Measurements from ENCODE around the gene CREB3L1. TPM values are rescaled to one million over a fixed set of nuclear protein-coding genes. Genes with fewer than 3 reads are reported as not detected.

The CREB3L1 gene
- total RNA-seq, 1 experiment from 2014 or later, result 1.1 TPM

DNA sequence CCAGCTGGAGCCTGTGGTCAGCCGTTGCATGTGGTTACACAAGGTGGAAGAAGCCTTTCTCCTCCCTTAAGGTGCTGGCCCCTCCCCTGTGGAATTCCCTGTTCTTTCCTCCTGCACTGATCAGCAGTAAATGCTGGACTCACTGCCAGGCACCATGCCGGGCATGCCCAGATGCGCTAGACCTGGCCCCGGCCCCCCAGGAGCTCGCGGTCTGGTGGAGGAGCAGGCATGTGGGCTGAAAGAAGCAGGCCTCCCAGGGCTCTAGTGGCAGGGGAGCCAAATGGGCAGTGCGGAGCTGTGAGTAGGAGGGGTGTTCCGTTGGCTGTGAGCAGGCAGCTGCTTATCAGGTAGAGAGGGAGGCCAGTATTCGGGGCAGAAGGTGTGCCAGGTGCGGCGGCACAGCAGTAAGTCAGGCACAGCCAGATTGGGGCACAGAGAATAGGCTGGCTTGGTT is 80.0 kb downstream of the CREB3L1 start:
- Histone ChIP-seq H3K27me3 (ENCODE audit: low read length) (no peaks in the 10 kb centered on the region), H3K79me2 (ENCODE audit: low read length) (peaks cover 49% of the 10 kb centered on the region), H3K4me3 (ENCODE audit: low read length) (no peak overlapping the region), H4K20me1 (ENCODE audit: low read length) (no peaks in the 10 kb centered on the region), H3K36me3 (ENCODE audit: low read depth, low read length) (no peaks in the 10 kb centered on the region), H3K27ac (ENCODE audit: low read length) (no peak overlapping the region), H3K9me2 (replicated peaks; ENCODE audit: low read length) (no peaks in the 10 kb centered on the region), H3K9ac (ENCODE audit: low read length) (no peak overlapping the region), H3F3A (ENCODE audit: low read length, unreplicated experiment) (no peaks in the 10 kb centered on the region), H3K4me2 (ENCODE audit: low read length) (no peak overlapping the region), H2AFZ (ENCODE audit: low read length) (no peak overlapping the region), H3K9me3 (ENCODE audit: low read length) (no peaks in the 10 kb centered on the region), H3K4me1 (ENCODE audit: insufficient read depth, low read length) (peaks cover 6% of the 10 kb centered on the region)
- ChIA-PET CTCF (no interaction called here), POLR2A (ENCODE audit: unreplicated experiment) (no interaction called here)
- ATAC-seq (no peak), DNase-seq (no peak)
- BruUV-seq (replicated peaks), result no TSS peak
- TF ChIP-seq, protein P1, sequence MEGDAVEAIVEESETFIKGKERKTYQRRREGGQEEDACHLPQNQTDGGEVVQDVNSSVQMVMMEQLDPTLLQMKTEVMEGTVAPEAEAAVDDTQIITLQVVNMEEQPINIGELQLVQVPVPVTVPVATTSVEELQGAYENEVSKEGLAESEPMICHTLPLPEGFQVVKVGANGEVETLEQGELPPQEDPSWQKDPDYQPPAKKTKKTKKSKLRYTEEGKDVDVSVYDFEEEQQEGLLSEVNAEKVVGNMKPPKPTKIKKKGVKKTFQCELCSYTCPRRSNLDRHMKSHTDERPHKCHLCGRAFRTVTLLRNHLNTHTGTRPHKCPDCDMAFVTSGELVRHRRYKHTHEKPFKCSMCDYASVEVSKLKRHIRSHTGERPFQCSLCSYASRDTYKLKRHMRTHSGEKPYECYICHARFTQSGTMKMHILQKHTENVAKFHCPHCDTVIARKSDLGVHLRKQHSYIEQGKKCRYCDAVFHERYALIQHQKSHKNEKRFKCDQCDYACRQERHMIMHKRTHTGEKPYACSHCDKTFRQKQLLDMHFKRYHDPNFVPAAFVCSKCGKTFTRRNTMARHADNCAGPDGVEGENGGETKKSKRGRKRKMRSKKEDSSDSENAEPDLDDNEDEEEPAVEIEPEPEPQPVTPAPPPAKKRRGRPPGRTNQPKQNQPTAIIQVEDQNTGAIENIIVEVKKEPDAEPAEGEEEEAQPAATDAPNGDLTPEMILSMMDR (conservative IDR thresholded peaks at IDR 0.05; ENCODE audit: low read depth, low read length), result no peak
- TF ChIP-seq EZH2 (IDR thresholded peaks at IDR 0.05; ENCODE audit: low read length, unreplicated experiment) (no peak), EZH2phosphoT487 (IDR thresholded peaks at IDR 0.05; ENCODE audit: borderline replicate concordance, low read length) (no peak)
- intact Hi-C loops (cut with micrococcal nuclease), result no loop called here

DNA sequence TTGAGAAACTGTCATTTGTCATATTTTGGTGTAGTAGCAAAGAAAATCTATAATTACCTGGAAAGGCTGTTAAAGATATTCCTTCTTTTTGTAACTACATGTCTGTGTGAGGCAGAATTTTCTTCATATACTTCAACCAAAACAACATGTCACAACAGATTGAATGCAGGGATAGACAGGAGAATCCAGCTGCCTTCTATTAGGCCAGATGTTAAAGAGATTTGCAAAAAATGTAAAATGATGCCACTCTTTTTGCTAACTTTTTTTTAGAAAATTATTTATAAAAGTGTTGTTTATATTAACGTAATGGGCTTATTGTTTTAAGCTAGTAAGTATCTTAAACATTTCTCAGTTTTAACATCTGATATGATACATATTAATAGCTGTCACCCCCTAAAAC is 82.5 kb downstream of the CREB3L1 start:
- Histone ChIP-seq H3K9me2 (replicated peaks; ENCODE audit: low read length) (no peaks in the 10 kb centered on the region), H3K9ac (ENCODE audit: low read length) (no peak overlapping the region), H4K20me1 (ENCODE audit: low read length) (no peaks in the 10 kb centered on the region), H3K4me1 (ENCODE audit: insufficient read depth, low read length) (peaks cover 26% of the 10 kb centered on the region), H3K4me2 (ENCODE audit: low read length) (no peak overlapping the region), H3K27me3 (ENCODE audit: low read length) (no peaks in the 10 kb centered on the region), H2AFZ (ENCODE audit: low read length) (no peak overlapping the region), H3K9me3 (ENCODE audit: low read length) (no peaks in the 10 kb centered on the region), H3K36me3 (ENCODE audit: low read depth, low read length) (no peaks in the 10 kb centered on the region), H3K79me2 (ENCODE audit: low read length) (peaks cover 38% of the 10 kb centered on the region), H3F3A (ENCODE audit: low read length, unreplicated experiment) (no peaks in the 10 kb centered on the region), H3K4me3 (ENCODE audit: low read length) (no peak overlapping the region), H3K27ac (ENCODE audit: low read length) (no peak overlapping the region)
- no TSS peak for BruUV-seq (replicated peaks)
- intact Hi-C loops (cut with micrococcal nuclease), result no loop called here
- ChIA-PET POLR2A (ENCODE audit: unreplicated experiment) (interaction anchor here (0.6 kb wide), 1 partner anchor 116 kb away, joined by 8 read pairs; no protein-coding TSS in a partner anchor), CTCF (no interaction called here)
- TF ChIP-seq EZH2phosphoT487 (IDR thresholded peaks at IDR 0.05; ENCODE audit: borderline replicate concordance, low read length) (no peak), EZH2 (IDR thresholded peaks at IDR 0.05; ENCODE audit: low read length, unreplicated experiment) (no peak)
- TF ChIP-seq, protein P1 (conservative IDR thresholded peaks at IDR 0.05; ENCODE audit: low read depth, low read length), result no peak
- ATAC-seq, result no peak
- no peak for DNase-seq

DNA sequence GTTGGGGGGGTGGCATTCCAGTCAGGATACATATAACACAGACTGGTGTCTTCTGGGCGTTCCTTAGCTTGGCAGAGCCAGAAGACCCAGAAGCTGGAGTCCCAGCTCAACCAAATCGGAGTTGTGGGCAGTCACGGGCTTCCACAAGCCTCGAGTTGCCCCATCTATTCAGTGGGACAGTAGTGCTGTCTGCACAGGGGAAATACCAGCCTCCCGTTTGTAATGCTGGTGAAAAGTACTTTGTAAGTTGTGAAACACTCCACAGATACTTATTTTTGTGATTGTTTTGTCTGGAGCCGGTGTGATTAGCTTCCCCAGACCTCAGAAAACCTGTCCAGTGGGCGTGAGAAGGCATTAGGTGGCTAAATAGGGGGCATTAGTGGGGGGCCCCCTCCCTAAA is 83.4 kb downstream of the CREB3L1 start:
- peaks cover 26% of the 10 kb centered on the region for H3K4me1 ChIP-seq (ENCODE audit: insufficient read depth, low read length)
- no peak overlapping the region for H3K4me2 ChIP-seq (ENCODE audit: low read length)
- no peak overlapping the region for H3K27ac ChIP-seq (ENCODE audit: low read length)
- H3K9me2 ChIP-seq (replicated peaks; ENCODE audit: low read length), result no peaks in the 10 kb centered on the region
- H3K79me2 ChIP-seq (ENCODE audit: low read length), result peaks cover 40% of the 10 kb centered on the region
- no peaks in the 10 kb centered on the region for H3F3A ChIP-seq (ENCODE audit: low read length, unreplicated experiment)
- H3K36me3 ChIP-seq (ENCODE audit: low read depth, low read length), result no peaks in the 10 kb centered on the region
- ChIA-PET POLR2A (ENCODE audit: unreplicated experiment) (no interaction called here), CTCF (interaction anchor here (0.6 kb wide), 1 partner anchor 45 kb away, joined by 3 read pairs; no protein-coding TSS in a partner anchor)
- TF ChIP-seq, protein P1 (conservative IDR thresholded peaks at IDR 0.05; ENCODE audit: low read depth, low read length), result no peak
- TF ChIP-seq EZH2 (IDR thresholded peaks at IDR 0.05; ENCODE audit: low read length, unreplicated experiment), result no peak
- TF ChIP-seq EZH2phosphoT487 (IDR thresholded peaks at IDR 0.05; ENCODE audit: borderline replicate concordance, low read length), result no peak
- H3K9ac ChIP-seq (ENCODE audit: low read length), result no peak overlapping the region
- no peak overlapping the region for H3K4me3 ChIP-seq (ENCODE audit: low read length)
- H3K27me3 ChIP-seq (ENCODE audit: low read length), result no peaks in the 10 kb centered on the region
- intact Hi-C loops (cut with micrococcal nuclease), result no loop called here
- DNase-seq (no peak), ATAC-seq (no peak)
- no peaks in the 10 kb centered on the region for H4K20me1 ChIP-seq (ENCODE audit: low read length)
- BruUV-seq (replicated peaks), result no TSS peak
- no peak overlapping the region for H2AFZ ChIP-seq (ENCODE audit: low read length)
- H3K9me3 ChIP-seq (ENCODE audit: low read length), result no peaks in the 10 kb centered on the region
